Measurements from ENCODE around the gene OR2T6.
"Not testable (repeated sequence)": the region's sequence is repeated elsewhere in the genome, so short reads cannot be mapped to it uniquely, and the experiment has no call there.

OR2T6 gene

GRCh38 chr1:248432201-248432600 lies 56.7 kb downstream of the OR2T6 start:
- FAIRE-seq; DNase-seq (ENCODE audit: low spot score): not testable (repeated sequence)

- DNase-seq (ENCODE audit: low spot score); FAIRE-seq: not testable (repeated sequence)
Measured at GRCh38 chr1:248433811-248434415, 58.4 kb downstream of the OR2T6 start.

- FAIRE-seq; DNase-seq (ENCODE audit: low spot score): not testable (repeated sequence)
Measured at GRCh38 chr1:248434913-248435312, 59.4 kb downstream of the OR2T6 start.

- FAIRE-seq; DNase-seq (ENCODE audit: low spot score): not testable (repeated sequence)
Measured at GRCh38 chr1:248436303-248436702, 60.8 kb downstream of the OR2T6 start.

GRCh38 chr1:248438668-248439067 lies 63.1 kb downstream of the OR2T6 start:
- FAIRE-seq: not testable (repeated sequence)

GRCh38 chr1:248439283-248439682 lies 63.7 kb downstream of the OR2T6 start:
- DNase-seq (ENCODE audit: low spot score); FAIRE-seq: not testable (repeated sequence)

More at GRCh38 chr1:248438668-248439067, 63.1 kb downstream of the OR2T6 start:
- DNase-seq (ENCODE audit: low spot score): not testable (repeated sequence)
